Muscle layer of duodenum (tissue), 2 donors: ENCODE measurements around the gene GLIPR2.
A peak's percentile ranks its signal among the peaks of the same experiment; 100 is the strongest.
"Not testable (repeated sequence)": the region's sequence is repeated elsewhere in the genome, so short reads cannot be mapped to it uniquely, and the experiment has no call there.

Source experiments
- H3K27ac ChIP-seq: one replicate; pipeline ENCODE4 v1.7.0; 2013; ENCODE audit warnings: mild to moderate bottlenecking, low read length
- H3K27me3 ChIP-seq: one replicate; pipeline ENCODE4 v1.7.0; 2013; ENCODE audit warnings: low read depth, mild to moderate bottlenecking, control low read depth, low read length
- H3K36me3 ChIP-seq, 2 donors: one replicate each; pipeline ENCODE4 v1.7.0; 2013; ENCODE audit warnings: low read length in 2 of 2, control low read depth in 1 of 2, mild to moderate bottlenecking in 1 of 2; ENCODE audit not compliant: insufficient read depth in 2 of 2, control insufficient read depth in 1 of 2
- H3K4me1 ChIP-seq, 2 donors: one replicate each; pipeline ENCODE4 v1.7.0; 2013; ENCODE audit warnings: low read length in 2 of 2, mild to moderate bottlenecking in 2 of 2, control low read depth in 1 of 2, moderate library complexity in 1 of 2; ENCODE audit not compliant: insufficient read depth in 2 of 2, control insufficient read depth in 1 of 2
- H3K4me3 ChIP-seq, 2 donors: one replicate each; pipeline ENCODE4 v1.7.0; 2013; ENCODE audit warnings: low read length in 2 of 2, low read depth in 1 of 2, mild to moderate bottlenecking in 1 of 2
- H3K9me3 ChIP-seq, 2 donors: one replicate each; pipeline ENCODE4 v1.7.0; 2013; ENCODE audit warnings: low read length in 2 of 2, control low read depth in 1 of 2, mild to moderate bottlenecking in 1 of 2; ENCODE audit not compliant: control insufficient read depth in 1 of 2
- donor health status: healthy.

GLIPR2 gene

GRCh38 chr9:36136272-36136893 lies at the start of gene GLIPR2:
TSS of gene GLIPR2 (plus strand) at chr9:36136733. CDS start at chr9:36136779, 46 bp downstream.
- peak within 1 kb of the TSS; percentile 70 to 85 for H3K4me3 ChIP-seq
- peaks cover 20 to 43% of the 10 kb centered on the region in 2 donors for H3K4me1 ChIP-seq
- H3K9me3 ChIP-seq: no peaks in the 10 kb centered on the region
- H3K36me3 ChIP-seq: no peaks in the 10 kb centered on the region
- no peaks in the 10 kb centered on the region for H3K27me3 ChIP-seq
- peak within 1 kb of the TSS; percentile 83 for H3K27ac ChIP-seq

- H3K36me3 ChIP-seq: peaks cover 0 to 34% of the 10 kb centered on the region in 2 donors
- H3K27me3 ChIP-seq, H3K9me3 ChIP-seq, H3K27ac ChIP-seq, H3K4me3 ChIP-seq: not testable (repeated sequence)
- peaks cover 7 to 11% of the 10 kb centered on the region in 2 donors for H3K4me1 ChIP-seq
Measured at GRCh38 chr9:36087054-36087453, 49.5 kb upstream of the GLIPR2 start.

DNA sequence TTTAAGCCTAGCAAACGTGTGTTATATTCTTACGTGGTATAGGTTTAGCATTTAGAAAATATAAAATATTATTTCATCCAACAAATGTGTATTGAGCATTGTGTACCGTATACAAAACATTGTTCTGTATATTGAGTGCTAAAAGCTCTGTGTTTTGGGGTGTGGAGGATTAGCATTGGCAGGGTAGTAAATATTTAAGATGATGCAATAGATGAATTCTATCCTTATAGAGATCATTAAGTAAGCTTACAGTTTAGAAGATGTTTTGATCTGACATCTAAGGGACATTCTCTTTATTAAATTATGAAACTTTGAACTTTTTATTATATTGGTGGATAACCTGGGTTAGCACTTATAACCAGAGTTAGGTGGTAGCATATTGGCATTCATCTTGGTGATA lies 48.5 kb upstream of the GLIPR2 start:
- Histone ChIP-seq H3K36me3 (peaks cover 0 to 31% of the 10 kb centered on the region in 2 donors), H3K27me3 (no peaks in the 10 kb centered on the region), H3K9me3 (no peaks in the 10 kb centered on the region), H3K27ac (no peak overlapping the region), H3K4me3 (no peak overlapping the region), H3K4me1 (peaks cover 11 to 12% of the 10 kb centered on the region in 2 donors)

DNA sequence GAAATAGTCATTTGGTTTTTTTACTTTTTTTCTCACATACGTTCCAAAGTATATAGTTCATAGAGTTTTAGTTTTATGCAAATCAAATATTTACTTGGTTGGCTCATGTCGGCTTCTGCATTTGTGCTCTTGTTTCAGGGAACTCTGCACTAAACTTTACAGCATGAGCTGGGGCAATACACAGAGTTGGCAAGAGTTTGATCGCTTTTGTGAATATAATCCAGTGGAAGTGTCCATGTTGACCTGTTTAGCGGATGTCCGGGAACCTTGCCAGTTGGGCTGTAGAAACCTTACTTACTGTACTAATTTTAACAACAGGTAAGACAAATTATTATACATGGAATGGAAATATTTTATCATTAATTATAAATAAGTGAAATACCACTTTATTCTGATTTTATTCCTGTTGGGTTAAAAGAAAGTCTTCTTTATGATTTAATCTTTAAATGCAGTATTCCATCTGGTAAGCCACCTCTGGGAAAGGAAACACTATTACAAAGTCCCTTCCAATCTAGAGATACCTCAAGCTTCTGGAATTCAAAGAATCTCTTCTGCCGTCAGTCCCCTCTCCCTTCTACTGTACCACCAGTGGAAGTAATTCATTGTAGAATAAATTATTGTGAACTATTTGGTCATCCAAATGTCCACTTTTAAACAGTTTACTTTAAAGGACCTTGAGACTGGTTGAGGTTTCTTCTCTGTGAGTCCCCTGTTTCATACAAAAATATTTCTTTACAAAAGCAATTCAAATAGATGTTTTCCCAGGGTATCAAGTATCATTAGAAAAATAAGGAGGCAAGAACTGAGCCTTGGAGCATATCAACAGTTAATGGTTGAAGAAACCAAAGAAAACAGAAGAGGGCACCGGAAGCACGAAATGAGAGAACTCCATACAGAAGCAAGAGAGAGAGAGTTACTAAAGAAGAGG lies 45.2 kb upstream of the GLIPR2 start:
- H3K27me3 ChIP-seq: no peaks in the 10 kb centered on the region
- H3K9me3 ChIP-seq: no peaks in the 10 kb centered on the region
- H3K4me3 ChIP-seq: no peak overlapping the region
- peaks cover 0 to 11% of the 10 kb centered on the region in 2 donors for H3K36me3 ChIP-seq
- peaks cover 11 to 15% of the 10 kb centered on the region in 2 donors for H3K4me1 ChIP-seq
- H3K27ac ChIP-seq: no peak overlapping the region

GRCh38 chr9:36092014-36092413 lies 44.5 kb upstream of the GLIPR2 start:
- peaks cover 0 to 4% of the 10 kb centered on the region in 2 donors for H3K36me3 ChIP-seq
- H3K4me3 ChIP-seq: no peak overlapping the region
- no peaks in the 10 kb centered on the region for H3K9me3 ChIP-seq
- H3K4me1 ChIP-seq: peaks cover 11 to 15% of the 10 kb centered on the region in 2 donors
- no peaks in the 10 kb centered on the region for H3K27me3 ChIP-seq
- H3K27ac ChIP-seq: no peak overlapping the region

DNA sequence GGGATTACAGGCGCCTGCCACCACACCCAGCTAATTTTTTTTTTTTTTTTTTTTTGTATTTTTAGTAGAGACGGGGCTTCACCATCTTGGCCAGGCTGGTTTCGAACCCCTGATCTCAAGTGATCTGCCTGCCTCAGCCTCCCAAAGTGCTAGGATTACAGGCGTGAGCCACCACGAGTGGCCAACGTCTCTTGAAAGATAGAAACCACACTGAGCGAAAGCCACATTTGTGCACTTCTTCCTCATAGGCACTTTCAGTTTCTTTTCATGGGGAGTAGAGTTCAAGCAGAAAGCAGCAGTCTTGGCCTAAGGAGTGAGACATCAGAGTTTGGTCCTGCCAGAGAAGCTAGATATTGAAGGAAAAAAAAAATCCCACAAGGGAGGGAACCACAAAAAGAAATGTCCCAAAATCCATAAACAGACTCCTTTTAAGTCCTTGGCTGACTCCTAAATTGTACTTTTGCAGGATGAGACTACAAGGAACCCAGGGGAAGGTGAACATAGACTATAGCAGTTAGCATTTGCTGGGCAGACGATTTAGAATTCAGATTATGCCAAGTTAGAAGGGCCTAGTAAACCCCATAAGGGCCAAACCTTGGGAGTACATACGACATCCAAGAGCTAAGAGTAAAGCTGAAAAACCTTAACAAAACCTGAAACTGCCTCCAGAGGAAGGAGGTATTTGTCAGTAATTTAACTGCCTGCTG lies 43.9 kb upstream of the GLIPR2 start:
- Histone ChIP-seq H3K36me3 (peaks cover 0 to 2% of the 10 kb centered on the region in 2 donors), H3K4me1 (peaks cover 11 to 15% of the 10 kb centered on the region in 2 donors), H3K9me3 (no peaks in the 10 kb centered on the region), H3K27ac (peak overlapping the region; percentile 45), H3K27me3 (no peaks in the 10 kb centered on the region), H3K4me3 (no peak overlapping the region)

- Histone ChIP-seq H3K27ac (no peak overlapping the region), H3K9me3 (no peaks in the 10 kb centered on the region), H3K4me1 (peaks cover 11 to 15% of the 10 kb centered on the region in 2 donors), H3K27me3 (no peaks in the 10 kb centered on the region), H3K4me3 (no peak overlapping the region), H3K36me3 (no peaks in the 10 kb centered on the region)
Measured at GRCh38 chr9:36093384-36093783, 43.1 kb upstream of the GLIPR2 start.

GRCh38 chr9:36099718-36100117 lies 36.8 kb upstream of the GLIPR2 start:
- Histone ChIP-seq H3K4me1 (peaks cover 0 to 5% of the 10 kb centered on the region in 2 donors), H3K27ac (no peak overlapping the region), H3K4me3 (no peak overlapping the region), H3K27me3 (no peaks in the 10 kb centered on the region), H3K9me3 (no peaks in the 10 kb centered on the region), H3K36me3 (no peaks in the 10 kb centered on the region)

GRCh38 chr9:36100532-36100931 lies 36.0 kb upstream of the GLIPR2 start:
- H3K4me1 ChIP-seq: peaks cover 0 to 5% of the 10 kb centered on the region in 2 donors
- no peaks in the 10 kb centered on the region for H3K9me3 ChIP-seq
- H3K27ac ChIP-seq: no peak overlapping the region
- no peaks in the 10 kb centered on the region for H3K27me3 ChIP-seq
- no peak overlapping the region for H3K4me3 ChIP-seq
- no peaks in the 10 kb centered on the region for H3K36me3 ChIP-seq

- H3K27me3 ChIP-seq: no peaks in the 10 kb centered on the region
- H3K9me3 ChIP-seq: no peaks in the 10 kb centered on the region
- no peak overlapping the region for H3K27ac ChIP-seq
- no peaks in the 10 kb centered on the region for H3K36me3 ChIP-seq
- H3K4me3 ChIP-seq: no peak overlapping the region
- H3K4me1 ChIP-seq: peaks cover 0 to 5% of the 10 kb centered on the region in 2 donors
Measured at GRCh38 chr9:36101916-36102741, 34.4 kb upstream of the GLIPR2 start.
